GM10847 (cell line): ENCODE data around the gene EP400.

Experiments used
- POLR2A ChIP-seq: IDR thresholded peaks from 2 replicates; pipeline ENCODE4 v1.6.1; 2011; ENCODE audit not compliant: insufficient read length; ENCODE audit errors: extremely low read depth

EP400 gene, protein sequence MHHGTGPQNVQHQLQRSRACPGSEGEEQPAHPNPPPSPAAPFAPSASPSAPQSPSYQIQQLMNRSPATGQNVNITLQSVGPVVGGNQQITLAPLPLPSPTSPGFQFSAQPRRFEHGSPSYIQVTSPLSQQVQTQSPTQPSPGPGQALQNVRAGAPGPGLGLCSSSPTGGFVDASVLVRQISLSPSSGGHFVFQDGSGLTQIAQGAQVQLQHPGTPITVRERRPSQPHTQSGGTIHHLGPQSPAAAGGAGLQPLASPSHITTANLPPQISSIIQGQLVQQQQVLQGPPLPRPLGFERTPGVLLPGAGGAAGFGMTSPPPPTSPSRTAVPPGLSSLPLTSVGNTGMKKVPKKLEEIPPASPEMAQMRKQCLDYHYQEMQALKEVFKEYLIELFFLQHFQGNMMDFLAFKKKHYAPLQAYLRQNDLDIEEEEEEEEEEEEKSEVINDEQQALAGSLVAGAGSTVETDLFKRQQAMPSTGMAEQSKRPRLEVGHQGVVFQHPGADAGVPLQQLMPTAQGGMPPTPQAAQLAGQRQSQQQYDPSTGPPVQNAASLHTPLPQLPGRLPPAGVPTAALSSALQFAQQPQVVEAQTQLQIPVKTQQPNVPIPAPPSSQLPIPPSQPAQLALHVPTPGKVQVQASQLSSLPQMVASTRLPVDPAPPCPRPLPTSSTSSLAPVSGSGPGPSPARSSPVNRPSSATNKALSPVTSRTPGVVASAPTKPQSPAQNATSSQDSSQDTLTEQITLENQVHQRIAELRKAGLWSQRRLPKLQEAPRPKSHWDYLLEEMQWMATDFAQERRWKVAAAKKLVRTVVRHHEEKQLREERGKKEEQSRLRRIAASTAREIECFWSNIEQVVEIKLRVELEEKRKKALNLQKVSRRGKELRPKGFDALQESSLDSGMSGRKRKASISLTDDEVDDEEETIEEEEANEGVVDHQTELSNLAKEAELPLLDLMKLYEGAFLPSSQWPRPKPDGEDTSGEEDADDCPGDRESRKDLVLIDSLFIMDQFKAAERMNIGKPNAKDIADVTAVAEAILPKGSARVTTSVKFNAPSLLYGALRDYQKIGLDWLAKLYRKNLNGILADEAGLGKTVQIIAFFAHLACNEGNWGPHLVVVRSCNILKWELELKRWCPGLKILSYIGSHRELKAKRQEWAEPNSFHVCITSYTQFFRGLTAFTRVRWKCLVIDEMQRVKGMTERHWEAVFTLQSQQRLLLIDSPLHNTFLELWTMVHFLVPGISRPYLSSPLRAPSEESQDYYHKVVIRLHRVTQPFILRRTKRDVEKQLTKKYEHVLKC (N-terminal part only)

DNA sequence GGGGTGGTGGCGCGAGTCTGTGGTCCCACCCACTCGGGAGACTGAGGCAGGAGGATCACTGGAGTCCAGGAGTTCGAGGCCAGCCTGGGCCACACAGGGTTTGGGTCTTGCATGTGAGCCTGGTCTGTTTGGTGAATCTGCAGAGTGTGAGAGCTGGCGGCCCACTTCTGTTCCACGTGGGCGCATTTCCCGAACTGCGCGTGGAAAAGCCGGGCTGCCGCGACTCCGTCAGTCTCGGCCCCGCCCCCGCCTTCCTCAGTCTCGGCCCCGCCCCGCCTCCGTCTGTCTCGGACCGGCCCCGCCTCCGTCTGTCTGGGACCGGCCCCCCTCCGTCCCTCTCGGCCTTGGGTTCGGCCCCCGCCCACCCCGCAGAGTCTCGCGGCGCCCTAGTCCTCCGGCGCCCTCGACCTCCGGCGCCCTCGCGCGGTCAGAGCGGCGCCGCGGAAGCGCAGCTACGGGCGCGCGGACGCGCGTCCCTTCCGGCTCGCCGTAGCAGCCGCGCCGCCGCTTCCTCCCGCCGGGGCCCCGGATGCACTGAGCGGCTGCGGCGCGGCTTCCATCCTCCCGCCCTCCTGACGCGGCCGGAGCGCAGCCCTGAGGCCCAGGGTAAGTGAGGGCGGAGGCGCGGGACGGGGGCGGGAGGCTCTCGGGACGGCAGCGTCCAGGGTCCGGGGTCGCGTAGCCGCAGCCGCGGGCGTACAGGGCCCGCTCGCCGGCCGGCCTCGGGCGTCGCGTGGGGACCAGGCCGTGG lies at the start of gene EP400:
Gene EP400, plus strand, starts transcription at position 512 of the 751 bp plus-strand sequence. CDS start 10,678 bp downstream, outside the sequence.
- peak; percentile 60 for TF ChIP-seq POLR2A

DNA sequence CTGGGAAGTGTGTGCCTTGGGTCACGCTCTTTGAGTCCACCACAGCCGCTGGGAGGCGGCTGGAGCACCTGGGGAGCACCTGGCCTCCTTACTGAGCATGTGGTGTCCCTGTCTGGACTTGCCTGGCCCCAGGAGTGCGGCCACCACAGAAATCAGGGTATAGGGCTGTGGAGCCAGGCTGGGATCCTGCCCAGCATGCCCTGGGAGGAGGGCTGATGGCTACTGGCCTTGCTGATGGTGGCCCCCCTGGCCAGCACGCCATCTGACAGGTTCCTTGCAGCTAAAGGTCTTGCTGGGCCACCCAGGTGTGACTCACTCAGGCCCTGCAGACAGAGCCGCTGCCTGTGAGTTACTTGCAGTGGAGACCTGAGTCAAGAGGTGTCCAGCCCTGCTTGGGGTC lies 49.3 kb upstream of the EP400 start:
- TF ChIP-seq POLR2A = no peak

GRCh38 chr12:131901431-131902331 lies 48.1 kb upstream of the EP400 start:
- TF ChIP-seq POLR2A = no peak

DNA sequence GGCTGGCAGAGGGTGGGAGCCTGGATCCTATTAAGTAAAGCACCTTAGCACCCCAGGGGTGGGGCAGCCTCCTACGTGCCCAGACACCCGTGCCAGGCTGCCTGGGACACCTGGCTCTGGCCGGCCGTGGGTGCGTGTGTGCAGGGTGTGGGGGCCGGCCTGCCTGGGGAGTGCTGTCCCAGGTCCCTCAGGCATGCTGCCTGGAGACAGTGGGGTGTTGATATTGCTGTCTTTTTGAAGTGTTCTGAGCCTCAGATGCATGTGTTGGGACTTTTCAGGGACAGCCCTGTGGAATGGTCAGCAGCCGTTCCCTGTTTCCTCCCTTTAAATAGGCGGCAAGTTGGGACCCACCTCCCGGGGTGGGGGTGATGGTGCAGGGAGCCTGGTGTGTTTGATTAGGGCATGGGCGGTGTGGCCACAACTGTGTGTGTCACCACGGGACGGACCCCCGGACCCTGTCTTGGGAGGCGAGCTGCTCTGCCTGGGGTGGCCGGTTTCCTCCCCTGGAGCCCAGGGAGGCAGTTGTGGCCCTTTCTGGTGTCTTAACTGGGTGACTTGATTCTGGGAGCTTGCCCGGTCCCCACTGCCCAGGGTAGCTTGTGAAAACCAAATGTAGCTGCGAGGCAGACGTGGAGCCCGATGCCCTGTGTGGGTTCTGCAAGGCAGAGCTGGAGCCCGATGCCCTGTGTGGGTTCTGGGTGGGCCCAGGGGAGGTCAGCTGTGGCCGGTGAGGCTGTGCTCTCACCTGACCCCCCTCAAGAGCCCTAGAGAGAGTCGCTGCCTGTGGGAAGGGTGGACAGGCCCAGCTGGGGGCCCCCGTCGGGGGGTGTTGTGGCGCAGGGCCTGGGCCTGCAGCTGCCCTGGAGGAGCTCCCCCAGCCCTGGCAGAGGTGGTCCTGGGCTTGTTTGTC lies 47.2 kb upstream of the EP400 start:
- TF ChIP-seq POLR2A = no peak

- TF ChIP-seq POLR2A = no peak
Measured at GRCh38 chr12:131903270-131904255, 46.2 kb upstream of the EP400 start.

DNA sequence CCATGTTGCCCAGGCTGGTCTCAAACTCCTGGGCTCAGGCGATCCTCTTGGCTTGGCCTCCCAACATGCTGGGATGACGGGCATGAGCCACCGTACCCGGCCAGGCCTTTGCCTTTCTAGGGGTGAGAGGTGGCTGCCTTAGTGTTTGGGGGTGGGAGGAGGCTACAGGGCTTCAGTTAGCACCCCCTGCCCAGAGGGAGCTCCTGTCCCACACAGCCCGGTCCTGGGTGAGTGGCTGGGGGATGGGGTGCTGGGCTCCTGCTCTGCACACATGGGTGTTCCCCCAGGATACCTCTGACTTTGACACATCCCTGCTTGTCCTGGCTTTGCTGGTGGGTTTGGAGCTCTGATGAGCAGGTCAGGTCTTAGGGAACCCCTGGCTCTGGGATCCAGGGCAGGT lies 45.4 kb upstream of the EP400 start:
- TF ChIP-seq POLR2A = no peak

- TF ChIP-seq POLR2A = no peak
Measured at GRCh38 chr12:131905081-131905629, 44.6 kb upstream of the EP400 start.

GRCh38 chr12:131905630-131906091 lies 44.1 kb upstream of the EP400 start:
- no peak for TF ChIP-seq POLR2A

- no peak for TF ChIP-seq POLR2A
Measured at GRCh38 chr12:131907379-131908091, 42.2 kb upstream of the EP400 start.
